Esophagus mucosa (tissue), 1 donor: ENCODE data around the gene CNIH4. TPM values are rescaled to one million over a fixed set of nuclear protein-coding genes. Genes with fewer than 3 reads are reported as not detected.
A peak's percentile ranks its signal among the peaks of the same experiment; 100 is the strongest.
"Not testable (repeated sequence)": the region's sequence is repeated elsewhere in the genome, so short reads cannot be mapped to it uniquely, and the experiment has no call there.

Experiments used
- ATAC-seq: fragments of 200-7000 bp; cut with Tn5 transposase; one replicate; pipeline ENCODE4 v1.9.1; 2020
- total RNA-seq: library from RNA; stranded (reverse); gene quantifications from one replicate; pipeline ENCODE4 v1.2.4, GENCODE V29; 2023
- donor health status: DM: yes; HTN: yes; CAD: no.

The CNIH4 gene
- total RNA-seq, 1 donor from 2014 or later, result 59.4 TPM

- not testable (repeated sequence) for ATAC-seq
Observed at GRCh38 chr1:224349716-224350115, 7.0 kb upstream of the CNIH4 start.

DNA sequence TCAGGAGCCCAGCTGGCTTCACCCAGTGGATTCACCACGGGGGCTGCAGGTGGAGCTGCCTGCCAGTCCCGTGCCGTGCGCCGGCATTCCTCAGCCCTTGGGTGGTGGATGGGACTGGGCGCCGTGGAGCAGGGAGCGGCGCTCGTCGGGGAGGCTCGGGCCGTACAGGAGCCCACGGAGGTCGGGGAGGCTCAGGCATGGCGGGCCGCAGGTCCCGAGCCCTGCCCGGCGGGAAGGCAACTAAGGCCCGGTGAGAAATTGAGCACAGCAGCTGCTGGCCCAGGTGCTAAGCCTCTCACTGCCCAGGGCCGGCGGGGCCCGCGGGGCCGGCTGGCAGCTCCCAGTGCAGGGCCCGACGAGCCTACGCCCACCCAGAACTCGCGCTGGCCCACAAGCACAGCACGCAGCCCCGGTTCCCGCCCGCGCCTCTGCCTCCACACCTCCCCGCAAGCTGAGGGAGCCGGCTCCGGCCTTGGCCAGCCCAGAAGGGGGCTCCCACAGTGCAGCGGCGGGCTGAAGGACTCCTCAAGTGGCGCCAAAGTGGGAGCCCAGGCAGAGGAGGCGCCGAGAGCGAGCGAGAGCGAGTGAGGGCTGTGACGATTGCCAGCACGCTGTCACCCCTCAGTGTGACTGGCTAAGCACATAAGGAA is 4.1 kb upstream of the CNIH4 start:
- ATAC-seq, result not testable (repeated sequence)

DNA sequence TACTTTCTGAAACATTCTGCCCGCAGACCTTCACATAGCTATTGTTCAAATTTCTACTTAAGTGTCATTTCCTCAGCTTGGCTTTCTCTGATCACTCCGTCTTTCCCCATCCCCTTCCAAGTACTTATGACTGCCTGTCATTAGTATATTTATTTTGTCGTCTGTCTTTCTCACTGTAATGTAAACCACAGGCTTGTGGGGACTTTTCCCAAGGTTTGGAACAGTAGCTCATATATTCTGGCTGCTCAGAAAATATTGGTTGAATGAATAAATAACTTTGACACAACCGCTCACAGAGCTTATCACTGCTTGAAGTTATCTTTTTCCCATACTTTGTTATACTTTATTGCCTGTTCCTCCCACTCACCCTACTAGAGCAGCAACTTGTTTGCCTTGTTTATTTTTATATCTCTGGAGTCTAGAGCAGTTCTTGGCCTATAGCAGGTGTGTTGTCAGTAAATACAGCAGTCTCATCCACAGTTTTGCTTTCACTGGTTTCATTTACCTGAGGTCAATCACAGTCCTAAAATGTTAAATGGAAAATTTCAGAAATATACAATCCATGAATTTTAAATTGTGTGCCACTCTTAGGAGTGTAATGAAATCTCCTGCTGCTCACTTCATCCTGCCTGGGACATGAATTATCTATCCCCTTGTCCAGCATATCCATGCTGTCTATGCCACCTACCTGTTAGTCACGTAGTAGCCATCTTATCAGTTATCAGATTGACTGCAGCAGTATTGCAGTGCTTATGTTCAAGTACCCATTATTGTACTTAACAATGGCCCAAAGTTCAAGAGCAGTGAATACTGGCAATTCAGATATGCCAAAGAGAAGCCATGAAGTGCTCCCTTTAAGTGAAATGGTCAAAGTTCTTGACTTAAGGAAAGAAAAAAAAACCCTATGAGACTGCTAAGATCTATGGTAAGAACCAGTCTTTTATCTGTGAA is 2.4 kb upstream of the CNIH4 start:
- ATAC-seq, result no peak

DNA sequence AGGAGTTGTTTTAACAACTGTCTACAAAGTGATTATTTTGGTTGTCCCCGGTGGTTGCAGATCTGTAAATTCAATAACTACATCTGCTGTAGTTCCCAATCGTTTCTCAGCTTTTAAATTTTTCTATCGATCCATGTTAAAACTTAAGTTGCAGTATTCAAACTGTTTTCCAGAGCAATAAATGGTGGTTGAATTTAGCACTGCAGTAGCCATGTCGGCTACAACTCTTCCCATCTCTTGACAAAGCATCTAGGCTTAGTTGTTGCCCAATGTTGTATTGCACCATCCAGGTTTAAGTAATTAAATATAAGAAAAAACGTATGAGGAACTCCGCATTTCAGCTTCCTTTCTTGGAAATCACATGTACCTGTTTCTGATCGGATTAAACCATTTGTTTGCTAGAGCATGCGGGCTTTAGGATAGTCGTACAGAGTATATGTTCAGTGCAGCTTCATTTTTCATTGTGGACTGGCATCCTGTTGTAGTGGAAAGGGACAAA is 996 bp downstream of the CNIH4 start:
- peak; percentile 50 for ATAC-seq

GRCh38 chr1:224358237-224358636 is 1.6 kb downstream of the CNIH4 start:
- no peak for ATAC-seq

DNA sequence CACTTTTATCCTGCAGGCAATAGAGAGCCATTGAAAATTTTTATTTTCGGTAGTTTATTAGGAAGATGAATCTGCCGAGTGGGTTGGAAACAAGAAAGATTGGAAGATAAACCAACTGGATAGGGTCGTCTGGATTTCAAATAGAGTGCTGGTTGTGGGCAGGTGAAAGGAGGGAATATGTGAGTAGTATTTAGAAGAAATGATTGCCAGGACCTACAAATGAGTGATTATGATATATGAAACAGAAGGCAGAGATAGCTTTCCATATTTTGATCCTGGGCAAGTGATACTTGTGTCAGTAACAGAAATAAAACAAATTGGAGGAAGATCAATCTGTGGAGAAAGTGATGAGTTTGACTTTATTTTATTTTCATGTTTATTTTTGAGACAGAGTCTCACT is 2.5 kb downstream of the CNIH4 start:
- no peak for ATAC-seq

DNA sequence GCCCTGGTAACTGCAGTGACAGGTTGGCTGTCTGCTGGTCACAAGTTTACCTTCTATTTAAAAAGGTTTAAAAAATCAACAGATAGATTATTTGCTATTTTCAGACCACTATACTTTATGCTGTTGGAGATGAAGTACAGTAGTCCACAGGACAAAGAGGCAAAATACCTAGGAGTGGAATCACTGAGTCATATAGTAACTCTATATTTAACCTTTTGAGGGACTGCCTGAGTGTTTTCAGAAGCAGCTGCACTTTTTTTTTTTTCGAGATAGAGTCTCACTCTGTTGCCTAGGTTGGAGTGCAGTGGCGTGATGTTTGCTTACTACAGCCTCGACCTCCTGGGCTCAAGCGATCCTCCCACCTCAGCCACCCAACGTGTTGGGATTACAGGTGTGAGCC is 11.7 kb downstream of the CNIH4 start:
- no peak for ATAC-seq

GRCh38 chr1:224373008-224373590 is 16.4 kb downstream of the CNIH4 start:
- no peak for ATAC-seq

GRCh38 chr1:224375059-224375458 is 18.4 kb downstream of the CNIH4 start:
- ATAC-seq, result no peak

- ATAC-seq, result peak; percentile 49
Observed at GRCh38 chr1:224377676-224378006, 21.0 kb downstream of the CNIH4 start.

DNA sequence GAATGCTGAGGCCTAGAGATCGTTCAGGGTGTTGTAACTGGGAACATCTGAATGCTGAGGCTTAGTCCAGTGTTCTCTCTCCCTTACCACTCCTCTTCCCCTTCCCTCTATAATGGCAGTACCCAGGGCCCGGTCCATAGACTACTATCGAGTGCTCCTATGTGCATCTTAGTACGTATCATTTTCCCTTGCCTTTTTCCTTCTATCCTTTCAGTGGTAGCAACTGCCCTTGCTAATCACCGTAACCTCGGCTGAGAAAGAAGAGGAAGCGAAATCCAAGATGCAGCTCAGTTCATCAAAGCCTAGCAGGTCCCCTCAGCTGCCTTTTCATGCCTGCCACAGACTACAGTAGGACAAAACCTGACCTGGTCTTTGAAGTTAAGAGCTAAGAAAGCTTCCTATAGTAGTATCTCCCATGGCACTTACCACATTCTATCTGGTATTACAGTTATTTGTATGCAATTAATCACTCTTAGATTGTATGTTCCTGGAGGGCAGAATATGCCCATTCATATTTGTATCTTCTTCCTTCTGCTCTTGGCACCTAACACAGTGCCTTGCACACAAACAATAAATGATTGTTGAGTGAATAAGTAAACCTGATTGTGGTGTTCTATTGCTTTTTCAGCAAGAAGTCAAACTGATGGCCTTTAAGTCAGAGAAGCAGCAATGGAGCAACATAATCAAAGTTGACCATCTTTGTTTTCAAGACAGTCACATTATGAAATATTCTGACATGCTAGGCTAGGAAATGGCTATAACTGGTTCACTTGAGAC is 22.4 kb downstream of the CNIH4 start:
- no peak for ATAC-seq

GRCh38 chr1:224380003-224380402 is 23.3 kb downstream of the CNIH4 start:
- ATAC-seq, result no peak

- ATAC-seq, result no peak
Observed at GRCh38 chr1:224381880-224382548, 25.3 kb downstream of the CNIH4 start.

GRCh38 chr1:224383218-224383617 is 26.5 kb downstream of the CNIH4 start:
- no peak for ATAC-seq

GRCh38 chr1:224387302-224387912 is 30.7 kb downstream of the CNIH4 start:
- ATAC-seq, result no peak

- ATAC-seq, result no peak
Observed at GRCh38 chr1:224387943-224388342, 31.3 kb downstream of the CNIH4 start.

DNA sequence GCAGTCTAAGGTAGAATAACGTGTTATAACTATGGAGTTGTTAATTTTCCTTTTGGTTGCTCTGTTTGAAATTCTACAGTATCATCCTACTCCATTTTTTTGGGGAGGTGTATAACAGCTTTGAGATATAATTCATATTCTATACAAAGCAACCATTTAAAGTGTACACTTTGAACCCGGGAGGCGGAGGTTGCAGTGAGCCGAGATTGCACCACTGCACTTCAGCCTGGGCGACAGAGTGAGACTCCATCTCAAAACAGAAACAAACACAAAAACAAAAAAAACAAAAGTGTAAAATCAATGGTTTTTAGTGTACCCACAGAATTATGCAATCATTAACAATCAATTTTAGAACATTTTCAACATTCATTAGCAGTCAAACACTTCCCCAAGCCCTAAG is 33.8 kb downstream of the CNIH4 start:
- no peak for ATAC-seq

- ATAC-seq, result no peak
Observed at GRCh38 chr1:224392411-224393249, 36.0 kb downstream of the CNIH4 start.

DNA sequence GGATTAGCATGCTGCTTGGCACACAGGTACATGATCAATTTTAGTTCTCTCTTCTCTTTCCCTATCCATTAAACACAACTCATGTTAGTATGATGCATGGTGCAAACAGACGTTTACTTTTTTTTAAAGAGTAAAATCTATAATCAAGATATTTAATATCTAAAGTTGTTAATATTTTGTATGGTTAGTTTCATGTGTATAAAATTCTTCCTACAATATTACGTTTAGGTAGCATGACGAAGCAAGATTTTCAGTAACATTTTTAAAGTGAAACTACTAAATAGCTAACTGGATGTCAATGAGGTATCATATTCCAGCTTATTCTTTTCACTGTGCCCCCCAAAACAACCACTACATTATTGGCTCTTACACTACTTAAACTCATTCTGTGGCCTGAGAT is 36.6 kb downstream of the CNIH4 start:
- no peak for ATAC-seq

DNA sequence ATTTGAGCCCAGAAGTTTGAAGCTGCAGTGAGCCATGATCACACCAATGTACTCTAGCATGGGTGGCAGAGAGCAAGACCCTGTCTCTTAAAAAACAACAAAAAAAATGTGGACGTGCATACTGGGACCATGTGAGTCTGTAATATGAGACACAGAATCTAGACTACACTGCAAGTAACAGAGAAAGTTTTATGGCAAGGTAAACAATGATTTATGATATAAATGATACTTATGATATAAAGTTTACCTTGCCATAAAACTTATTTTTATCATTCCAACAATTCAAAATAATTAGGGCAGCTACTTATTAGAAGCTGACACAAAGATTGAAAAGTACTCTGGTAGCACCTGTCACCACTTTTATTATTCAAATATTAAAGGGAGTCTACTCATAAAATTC is 43.2 kb downstream of the CNIH4 start:
- no peak for ATAC-seq
